ENCODE measurements around the gene UBE2G1.

UBE2G1 gene

DNA sequence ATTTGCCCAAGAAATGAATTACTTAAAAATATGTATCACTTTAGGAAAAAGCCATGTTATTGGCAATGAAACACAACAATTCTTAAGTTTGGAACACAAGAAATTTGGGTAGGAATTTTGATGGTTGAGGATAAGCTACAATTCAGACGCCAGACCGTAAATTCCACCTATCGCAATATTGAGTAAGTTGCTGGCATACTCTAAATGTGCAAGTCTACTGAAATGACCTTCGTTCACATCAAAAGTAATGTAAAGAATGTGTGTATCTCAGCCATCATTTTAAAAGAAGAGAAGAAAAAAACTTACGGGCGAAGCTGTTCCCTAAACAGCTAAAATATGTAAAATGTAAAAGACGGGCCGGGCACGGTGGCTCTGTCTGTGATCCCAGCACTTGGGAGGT lies 33.4 kb downstream of the UBE2G1 start:
- DNase-seq = no peak

DNA sequence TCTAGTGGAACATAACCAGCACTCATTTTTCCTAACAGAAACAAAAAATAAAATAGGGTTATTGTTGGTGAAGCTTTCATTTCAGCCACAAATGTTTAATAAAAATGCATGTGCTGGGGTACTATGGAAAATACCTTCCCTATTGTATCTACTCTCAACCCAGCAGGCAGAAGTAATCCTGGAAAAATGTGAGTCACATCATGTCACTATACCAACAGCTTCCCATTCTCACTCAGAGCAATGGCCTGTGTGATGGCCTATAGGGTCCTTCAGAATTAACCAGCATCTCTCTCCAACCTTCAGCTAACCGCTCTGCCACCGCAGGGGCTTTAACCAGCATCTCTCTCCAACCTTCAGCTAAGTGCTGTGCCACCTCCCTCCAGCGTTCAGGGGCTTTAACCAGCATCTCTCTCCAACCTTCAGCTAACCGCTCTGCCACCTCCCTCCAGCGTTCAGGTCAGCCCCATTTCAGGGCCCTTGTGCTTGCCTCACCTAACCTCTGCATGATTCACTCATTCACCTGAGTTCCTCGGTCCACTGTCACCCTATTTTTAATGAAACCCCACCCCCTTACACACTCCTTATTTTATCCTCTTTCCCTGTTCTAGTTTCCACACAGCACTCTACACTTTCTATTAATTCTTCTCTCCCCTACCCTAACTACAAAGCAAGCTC lies 34.0 kb downstream of the UBE2G1 start:
- DNase-seq = no peak

DNA sequence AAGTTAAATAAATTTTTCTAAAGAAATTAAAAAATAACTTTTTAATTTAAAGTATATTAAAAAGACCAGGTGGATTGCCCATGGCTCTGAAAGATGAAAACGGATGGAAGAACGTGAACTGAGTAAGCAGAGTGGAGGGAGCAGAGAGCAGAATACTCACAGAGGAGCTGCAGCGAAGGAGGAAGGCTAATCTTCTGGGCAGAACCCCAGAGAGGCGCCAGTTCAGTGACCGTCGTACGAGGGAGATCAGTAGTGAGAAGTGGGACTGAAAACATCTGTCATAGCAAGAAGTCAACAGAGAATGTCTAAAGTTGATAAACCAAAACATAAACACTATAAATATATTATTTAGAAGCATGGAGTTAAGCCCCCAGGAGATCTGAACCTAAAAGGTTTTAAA lies 34.9 kb downstream of the UBE2G1 start:
- no peak for DNase-seq

DNA sequence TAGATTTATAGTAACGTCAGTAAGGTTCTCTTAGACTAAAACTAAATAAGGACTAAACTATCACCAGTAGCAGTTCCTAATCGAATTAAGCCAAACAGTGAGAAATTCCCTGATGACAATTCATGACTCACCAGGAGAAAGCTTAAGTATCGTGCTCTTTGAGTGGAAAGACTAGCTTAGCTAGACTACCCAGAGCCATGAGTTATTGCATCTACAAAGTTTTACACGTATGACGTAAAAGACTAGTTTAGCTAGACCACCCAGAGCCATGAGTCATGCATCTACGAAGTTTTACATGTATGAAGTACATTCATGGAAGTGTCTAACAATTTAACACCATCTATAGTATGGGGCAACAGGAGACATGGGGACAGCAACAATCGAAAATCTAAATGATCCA lies 36.6 kb downstream of the UBE2G1 start:
- DNase-seq = no peak

DNA sequence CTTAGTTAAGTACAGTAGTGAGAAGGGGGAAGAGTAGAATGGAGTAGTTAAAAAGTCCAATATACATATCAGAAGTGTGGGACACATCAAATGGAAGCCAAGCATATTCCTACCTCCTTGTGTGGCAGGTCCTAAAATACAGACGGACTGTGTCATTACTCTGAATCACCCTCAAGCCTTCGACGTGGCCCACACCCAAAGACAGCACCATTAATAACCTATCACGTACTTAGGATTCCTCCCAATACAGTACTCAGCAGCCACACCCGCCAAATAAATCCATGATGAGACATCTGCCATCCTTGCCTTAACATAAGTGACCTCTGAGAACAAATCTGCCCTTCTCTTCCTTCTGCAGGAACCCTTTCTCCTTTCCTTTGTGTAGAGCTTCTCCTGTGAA lies 38.9 kb downstream of the UBE2G1 start:
- no peak for DNase-seq

DNA sequence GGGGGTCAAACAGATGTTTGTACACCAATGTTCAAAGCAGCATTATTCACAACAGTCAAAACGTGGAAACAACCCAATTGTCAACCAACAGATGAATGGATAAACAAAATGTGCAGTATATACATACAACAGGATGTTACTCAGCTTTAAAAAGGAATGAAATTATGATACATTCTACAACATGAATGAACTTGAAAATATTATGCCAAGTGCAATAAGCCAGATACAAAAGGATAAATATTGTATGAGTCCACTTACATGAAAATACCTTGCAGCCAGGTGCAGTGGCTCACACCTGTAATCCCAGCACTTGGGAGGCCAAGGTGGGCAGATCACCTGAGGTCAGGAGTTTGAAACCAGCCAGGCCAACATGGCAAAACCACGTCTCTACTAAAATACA lies 39.9 kb downstream of the UBE2G1 start:
- DNase-seq = no peak

DNA sequence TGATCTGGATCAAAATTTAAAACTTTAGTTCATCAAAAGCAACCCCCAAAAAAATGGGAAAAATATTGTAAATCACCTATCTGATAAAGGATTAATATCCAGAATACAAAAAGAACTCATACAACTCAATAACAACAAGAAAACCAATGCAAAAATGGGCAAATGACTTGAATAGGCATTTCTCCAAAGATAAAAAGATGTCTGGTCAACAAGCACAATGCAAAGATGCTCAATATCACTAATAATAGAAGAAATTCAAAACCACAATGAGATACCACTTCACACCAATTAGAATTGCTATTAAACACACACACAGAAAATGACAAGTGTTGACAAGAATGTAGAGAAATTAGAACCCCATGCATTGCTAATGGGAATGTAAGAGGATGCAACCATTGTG lies 40.4 kb downstream of the UBE2G1 start:
- DNase-seq = no peak

DNA sequence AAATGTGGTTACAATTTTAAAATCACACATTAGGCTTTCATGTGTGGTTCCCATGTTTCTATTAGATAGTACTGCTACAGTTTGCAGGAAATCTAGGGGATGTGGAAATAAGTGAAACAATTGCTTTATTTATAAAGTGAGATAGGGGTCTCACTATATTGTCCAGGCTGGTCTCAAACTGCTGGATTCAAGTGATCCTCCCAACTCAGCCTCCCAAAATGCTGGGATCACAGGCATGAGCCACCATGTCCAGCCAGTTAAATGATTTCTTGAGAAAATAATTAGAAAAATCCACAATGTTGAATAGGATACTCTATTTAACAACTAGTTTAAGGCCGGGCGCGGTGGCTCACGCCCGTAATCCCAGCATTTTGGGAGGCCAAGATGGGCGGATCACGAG lies 42.0 kb downstream of the UBE2G1 start:
- no peak for DNase-seq

DNA sequence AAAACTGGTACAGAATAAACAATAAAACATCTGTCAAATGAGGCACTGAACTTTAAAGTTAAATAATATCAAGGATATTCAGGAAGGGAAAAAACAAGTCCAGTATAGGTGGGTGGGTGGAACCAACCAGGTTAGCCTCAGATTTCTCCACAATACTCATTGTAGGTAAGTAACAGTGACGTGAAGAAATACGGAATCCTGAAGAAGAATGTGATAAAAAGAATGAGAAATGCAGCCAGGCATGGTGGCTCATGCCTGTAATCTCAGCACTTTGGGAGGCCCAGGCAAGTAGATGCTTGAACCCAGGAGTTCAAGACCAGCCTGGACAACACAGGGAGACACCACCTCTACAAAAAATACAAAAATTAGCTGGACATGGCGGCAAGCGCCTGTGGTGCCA lies 47.3 kb downstream of the UBE2G1 start:
- DNase-seq = no peak

DNA sequence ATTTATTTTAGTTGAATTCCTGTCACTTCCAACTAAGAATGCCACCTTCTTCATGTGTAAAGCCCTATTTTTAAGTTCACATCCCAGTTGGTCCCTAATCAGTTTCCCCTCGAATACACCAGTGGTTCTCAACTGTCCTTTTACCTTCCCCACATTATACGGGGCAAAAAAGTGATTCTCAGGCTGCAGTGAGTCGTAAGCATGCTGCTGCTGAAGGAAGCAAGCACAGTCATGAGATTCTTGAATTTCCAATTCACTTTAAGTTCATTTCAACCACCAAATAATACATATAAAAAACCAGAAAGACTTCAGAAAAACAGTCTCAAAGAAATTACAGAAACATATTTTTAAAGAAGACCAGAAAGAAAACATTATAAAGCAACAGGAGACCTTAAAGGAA lies 47.9 kb downstream of the UBE2G1 start:
- DNase-seq = no peak

DNA sequence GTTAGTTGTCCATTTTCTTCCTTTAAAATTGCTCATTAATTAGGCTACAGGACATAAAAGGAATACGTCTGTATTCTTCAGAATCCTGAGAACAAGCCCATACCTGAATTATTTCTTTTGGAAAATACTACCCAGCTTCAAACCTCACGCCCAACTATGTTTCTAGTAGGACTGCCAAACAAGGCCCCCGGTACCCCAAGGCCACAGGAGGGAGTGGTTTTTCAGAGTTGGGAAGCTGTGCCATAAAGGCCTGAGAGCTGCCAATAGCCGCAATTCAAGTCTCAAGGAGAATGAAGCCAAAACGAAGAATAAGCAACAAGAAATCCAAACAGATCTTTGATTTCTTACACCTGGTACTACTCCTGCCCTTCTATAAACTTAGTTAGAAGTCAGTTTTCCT lies 48.3 kb downstream of the UBE2G1 start:
- DNase-seq = no peak

DNA sequence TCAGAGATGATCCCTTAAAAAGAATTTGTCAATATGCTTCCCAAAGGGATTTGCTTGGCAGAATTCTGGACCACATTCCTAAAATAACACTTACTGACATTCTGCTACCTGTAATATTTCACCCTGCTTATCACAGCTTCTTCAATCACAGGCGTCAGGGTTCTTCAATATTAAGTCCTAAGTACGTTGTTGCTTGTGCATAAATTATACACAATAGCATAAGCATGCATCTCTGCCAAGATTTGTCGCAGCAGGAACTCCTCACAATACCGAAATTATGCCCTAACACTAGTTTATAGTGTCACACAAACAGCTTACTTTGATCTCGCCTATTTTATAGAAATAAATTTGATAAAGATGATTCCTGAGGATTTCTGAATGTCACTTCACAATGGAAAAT lies 48.9 kb downstream of the UBE2G1 start:
- DNase-seq = no peak

DNA sequence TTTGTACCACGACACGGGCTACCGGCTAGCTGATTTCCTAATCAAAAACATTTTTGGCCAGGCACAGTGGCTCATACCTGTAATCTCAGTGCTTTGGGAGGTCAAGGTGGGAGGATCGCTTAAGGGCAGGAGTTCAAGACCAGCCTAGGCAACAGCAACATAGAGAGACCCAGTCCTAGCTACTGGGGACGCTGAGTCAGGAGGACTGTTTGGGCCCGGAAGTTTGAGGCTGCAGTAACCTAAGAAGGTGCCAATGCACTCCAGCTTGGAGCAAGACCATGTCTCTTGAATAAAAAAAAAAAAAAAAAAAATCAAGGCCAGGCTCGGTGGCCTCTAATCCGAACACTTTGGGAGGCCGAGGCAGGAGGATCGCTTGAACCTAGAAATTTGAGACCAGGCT lies 49.8 kb downstream of the UBE2G1 start:
- no peak for DNase-seq

DNA sequence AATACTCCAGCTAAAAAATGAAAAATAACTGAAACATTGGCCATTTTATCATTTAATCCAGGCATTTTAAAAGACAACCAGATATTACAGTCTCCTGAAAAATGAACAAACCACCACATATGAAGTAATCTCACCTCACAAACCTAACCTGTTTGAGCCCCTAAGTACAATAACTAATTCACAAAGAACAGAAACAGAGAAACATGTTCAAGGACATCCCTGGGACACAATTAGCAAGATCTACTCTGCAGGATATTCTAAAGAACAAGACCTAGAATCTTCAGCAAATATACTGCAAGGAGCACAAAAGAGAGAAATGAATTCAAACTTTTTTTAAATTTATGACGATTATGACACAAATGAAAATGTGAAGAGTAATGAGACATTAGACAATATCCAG lies 51.9 kb downstream of the UBE2G1 start:
- no peak for DNase-seq

DNA sequence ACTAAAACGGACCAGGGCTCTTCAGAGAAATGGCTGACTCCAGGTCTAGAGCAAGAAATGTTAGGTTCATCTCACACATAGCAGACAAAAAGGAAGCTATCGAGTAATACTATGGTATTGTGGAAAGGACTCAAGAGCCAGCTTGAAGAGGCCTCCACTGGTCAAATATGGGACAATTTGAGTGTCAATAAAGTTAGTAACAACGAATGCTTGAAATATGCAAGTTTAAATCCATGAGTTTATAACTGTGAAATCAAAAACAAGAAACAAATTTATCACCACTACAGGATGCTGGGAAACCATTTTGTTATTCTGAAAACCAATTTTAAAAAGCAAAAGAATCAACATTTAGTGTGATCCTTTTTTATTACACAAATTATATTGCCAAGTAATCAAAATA lies 52.3 kb downstream of the UBE2G1 start:
- DNase-seq = no peak

DNA sequence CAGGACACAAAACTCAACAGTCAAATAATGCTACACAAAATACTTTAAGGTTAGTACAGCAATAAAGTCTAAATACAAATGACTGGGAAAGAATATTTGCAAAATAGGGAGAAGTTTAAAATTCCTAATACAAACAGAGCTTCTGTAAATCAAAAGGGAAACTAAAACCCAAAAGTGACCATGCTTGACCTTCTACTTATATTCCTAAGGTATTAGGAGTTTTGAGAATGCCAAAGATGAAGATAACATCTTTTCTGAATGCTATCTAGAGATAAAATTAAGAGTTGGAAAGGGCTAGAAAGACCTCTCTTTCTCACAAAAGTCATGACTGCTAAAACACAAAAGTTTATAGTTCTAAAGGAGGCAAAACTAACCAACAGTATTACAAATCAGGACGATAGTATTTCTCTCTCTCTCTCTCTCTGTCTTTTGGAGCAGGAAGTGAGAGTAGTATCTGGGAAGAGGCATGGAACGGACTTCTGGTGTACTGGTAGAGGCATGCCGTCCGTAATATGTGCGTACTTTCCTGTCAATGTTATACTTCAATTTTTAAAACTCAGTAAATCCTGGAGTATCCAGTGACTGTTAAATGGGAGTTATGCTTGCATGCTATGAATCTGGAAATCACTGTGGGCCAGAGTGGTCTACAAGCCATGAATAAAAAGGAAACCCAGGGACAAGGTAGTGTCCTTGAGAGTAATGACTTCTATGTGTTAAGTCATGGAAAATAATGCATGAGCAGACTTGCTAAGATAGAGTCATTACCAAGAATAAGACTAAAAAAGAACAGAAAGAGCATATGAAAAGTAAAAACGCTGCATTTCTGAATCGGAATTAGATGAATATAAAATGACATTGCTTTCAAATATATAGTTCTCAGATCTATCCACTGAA lies 53.0 kb downstream of the UBE2G1 start:
- DNase-seq = no peak

DNA sequence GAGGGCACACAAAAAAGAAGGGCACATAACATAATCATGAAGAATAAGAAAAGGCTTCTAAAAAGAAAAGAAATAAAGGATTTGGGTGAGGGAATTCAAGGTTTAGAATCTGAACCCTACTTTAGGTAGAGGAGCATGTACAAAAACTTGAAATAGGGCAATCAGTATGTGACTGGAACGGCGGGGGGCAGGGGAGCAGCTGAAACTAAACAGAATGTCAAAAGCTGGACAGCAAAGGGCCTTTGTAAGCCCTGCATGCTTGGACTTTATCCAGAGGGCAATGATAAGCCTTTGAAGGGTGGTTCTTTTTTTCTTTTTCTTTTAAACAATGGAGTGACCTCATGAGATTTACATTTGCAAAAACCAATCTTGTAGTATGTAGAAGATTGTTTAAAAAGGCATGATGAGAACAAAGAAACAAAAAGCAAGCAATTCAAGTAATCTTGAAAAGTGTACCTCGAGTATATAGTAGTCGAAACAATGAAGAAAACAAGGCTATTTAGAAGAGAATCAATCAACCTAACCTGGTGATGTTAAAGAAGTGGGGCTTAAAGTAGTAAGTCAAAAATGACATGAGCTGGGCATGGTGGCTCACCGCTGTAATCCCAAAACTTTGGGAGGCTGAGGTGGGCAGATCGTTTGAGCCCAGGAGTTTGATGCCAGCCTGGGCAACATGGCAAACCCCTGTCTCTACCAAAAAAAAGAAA lies 56.0 kb downstream of the UBE2G1 start:
- no peak for DNase-seq

DNA sequence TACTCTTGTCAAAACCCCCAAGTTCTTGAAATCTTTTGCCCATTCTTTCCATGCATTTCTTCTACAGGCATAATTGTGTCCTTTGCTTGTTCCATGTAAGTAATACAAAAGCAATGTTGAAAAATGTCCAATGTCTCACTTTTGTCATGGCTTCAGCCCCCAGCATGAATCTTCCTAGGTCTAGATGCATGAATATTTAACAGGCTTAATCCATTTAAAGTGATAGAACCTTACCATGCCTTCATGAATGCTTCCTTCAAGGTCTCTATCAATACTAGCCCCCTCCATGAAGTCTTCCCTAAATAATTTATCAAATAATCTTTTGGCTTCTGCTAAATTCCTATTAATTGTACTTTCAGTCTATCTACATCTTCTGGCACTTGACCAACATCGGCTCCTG lies 56.6 kb downstream of the UBE2G1 start:
- no peak for DNase-seq

DNA sequence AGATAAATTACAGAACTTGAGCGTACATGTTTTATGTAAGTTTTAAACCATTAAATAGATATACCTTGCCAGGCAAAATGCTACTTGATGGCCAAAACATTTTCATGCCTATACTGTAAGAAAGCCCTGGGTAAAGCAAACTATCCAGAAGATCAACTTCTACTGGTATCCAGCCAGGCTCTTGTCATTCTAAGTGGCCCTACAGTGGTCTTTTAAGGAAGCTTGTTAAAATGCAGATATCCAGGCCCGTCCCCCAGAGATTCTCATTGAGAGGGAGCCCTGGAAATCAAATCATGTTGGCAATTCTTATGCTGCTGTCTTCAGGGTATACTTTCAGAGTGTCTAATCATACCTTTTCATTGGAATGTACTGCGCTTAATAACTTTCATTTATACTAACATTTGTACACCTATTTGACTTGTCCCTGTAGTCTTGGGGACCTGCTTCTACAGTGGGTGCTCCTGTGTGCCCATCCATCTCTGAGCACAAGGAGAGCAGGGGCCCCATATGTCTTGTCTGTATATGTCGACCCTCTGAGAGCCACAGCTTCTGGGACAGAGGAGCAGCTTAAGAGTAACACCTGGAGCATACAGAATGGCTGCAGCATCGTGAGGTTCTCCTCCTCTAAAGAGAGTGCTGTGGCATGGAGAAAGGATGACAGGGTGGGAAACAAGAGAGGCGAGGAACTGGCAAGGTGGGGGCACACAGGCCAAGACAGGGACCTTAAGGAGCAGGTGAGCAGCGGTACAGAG lies 59.1 kb downstream of the UBE2G1 start:
- DNase-seq = no peak

DNA sequence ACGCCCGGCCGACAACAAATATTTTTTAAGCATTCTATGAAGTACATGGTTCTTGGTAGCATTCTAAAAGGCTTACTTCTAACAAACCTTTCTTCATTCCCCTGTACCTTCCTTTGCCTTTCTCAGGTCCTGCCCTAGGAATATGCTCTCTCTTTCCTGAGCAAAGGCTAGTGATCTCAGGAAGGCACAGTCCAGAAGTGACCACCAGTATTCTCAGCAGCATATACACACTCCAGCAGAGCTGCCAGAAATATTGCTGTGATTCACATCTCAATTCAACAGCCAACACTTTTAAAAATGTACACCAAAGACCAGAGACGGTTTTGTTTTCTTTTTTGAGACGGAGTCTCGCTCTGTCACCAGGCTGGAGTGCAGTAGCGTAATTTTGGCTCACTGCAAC lies 61.3 kb downstream of the UBE2G1 start:
- no peak for DNase-seq

DNA sequence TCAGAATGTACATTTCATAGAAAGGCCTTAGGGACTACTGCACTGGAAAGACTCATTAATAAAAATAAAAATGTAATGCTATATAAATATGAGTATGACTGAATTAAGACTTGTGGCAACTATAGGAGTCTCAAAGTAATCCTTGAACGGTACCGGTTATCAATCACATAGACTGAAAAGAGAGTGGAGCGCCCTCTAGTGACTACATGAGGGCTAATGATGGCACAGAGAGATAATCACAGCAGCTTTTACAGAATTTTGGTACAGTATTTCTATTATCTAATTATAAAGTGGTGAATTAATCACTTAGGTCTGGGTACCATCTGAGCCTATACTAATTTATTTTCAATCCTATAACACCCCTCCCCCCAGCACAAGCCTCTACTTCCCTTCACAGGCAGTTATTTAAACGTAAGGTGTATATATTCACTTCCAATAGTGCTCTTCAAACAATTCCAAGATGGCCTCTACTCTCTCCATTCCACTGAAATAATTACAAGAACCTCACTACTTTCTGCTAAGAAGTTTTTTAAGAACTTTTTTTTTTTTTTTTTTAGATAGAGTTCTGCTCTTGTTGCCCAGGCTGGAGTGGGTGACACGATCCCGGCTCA lies 62.0 kb downstream of the UBE2G1 start:
- peak in 2 of 4 experiments; percentile 7 for DNase-seq

DNA sequence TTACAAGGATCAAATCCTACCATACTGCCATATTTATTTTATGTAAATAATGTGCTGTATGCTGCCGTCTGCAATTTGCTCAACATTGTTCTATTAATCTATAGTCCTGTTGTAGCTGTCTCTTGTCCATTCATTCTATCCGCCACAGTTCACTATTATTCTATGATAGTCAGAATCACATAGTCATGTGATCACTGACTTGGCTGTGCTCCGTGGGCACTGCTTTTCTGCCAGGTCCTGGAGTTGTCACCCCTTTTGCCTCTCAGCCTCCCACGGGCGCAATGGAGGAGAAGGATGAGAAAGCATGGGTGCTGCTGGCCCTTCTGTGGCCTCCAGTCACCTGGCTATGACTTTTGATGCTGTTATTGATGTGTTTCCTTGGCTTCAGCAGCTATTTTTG lies 65.4 kb downstream of the UBE2G1 start:
- DNase-seq = no peak

DNA sequence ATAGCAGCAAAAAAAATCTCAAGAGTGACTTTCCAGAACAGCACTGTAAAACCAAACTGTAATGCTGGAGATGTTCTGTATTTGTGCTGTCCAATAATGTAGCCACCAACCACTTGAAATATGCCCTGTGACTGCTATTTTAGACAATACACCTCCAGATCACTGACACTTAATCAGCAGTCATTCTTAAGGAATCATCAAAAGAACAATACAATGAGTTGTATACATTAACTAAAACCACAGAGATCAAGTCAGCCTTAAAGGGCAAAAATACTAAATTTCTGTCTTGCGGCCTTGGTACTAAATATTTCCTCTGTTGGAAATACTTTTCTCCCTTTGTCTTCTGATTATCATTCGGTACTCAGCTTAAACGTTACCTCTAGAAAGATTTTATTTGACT lies 69.1 kb downstream of the UBE2G1 start:
- no peak for DNase-seq

All from activated naive CD4-positive, alpha-beta T cell (primary cell).